GM15510 (cell line): Measurements from ENCODE around the gene MAFF.

Experiments
- POLR2A ChIP-seq: IDR thresholded peaks from 3 replicates; pipeline ENCODE4 v1.6.1; 2011; ENCODE audit warnings: borderline replicate concordance; ENCODE audit not compliant: insufficient read length; ENCODE audit errors: extremely low read depth

MAFF gene

GRCh38 chr22:38173641-38173906, 28.2 kb upstream of the MAFF start:
- no peak for TF ChIP-seq POLR2A

GRCh38 chr22:38174626-38175025, 27.2 kb upstream of the MAFF start:
- TF ChIP-seq POLR2A, result no peak

GRCh38 chr22:38175206-38176118, 26.3 kb upstream of the MAFF start:
- TF ChIP-seq POLR2A, result no peak

GRCh38 chr22:38176170-38176741, 25.5 kb upstream of the MAFF start:
- no peak for TF ChIP-seq POLR2A

- no peak for TF ChIP-seq POLR2A
Measured at GRCh38 chr22:38177044-38177443, 24.8 kb upstream of the MAFF start.

GRCh38 chr22:38177926-38178604, 23.7 kb upstream of the MAFF start:
- no peak for TF ChIP-seq POLR2A

- peak; percentile 52 for TF ChIP-seq POLR2A
Measured at GRCh38 chr22:38180841-38181452, 20.8 kb upstream of the MAFF start.

- peak; percentile 49 for TF ChIP-seq POLR2A
Measured at GRCh38 chr22:38181453-38182200, 20.2 kb upstream of the MAFF start, which contains the start of gene PLA2G6. PLA2G6 (minus strand) TSS chr22:38181830; CDS start chr22:38169426, 12,404 bp downstream.

GRCh38 chr22:38184788-38185187, 17.0 kb upstream of the MAFF start:
- no peak for TF ChIP-seq POLR2A

- TF ChIP-seq POLR2A, result no peak
Measured at GRCh38 chr22:38186429-38186828, 15.4 kb upstream of the MAFF start.

- no peak for TF ChIP-seq POLR2A
Measured at GRCh38 chr22:38187413-38188212, 14.2 kb upstream of the MAFF start.

GRCh38 chr22:38189104-38189503, 12.7 kb upstream of the MAFF start:
- no peak for TF ChIP-seq POLR2A

GRCh38 chr22:38190581-38190980, 11.2 kb upstream of the MAFF start:
- no peak for TF ChIP-seq POLR2A

- TF ChIP-seq POLR2A, result no peak
Measured at GRCh38 chr22:38191055-38191454, 10.7 kb upstream of the MAFF start.
